GM08714 (cell line): ENCODE measurements around the gene NPDC1.

Experiments
- H3K4me3 ChIP-seq: fragments of 200-500 bp; sonication (Bioruptor generic); 2 replicates; pipeline ENCODE4 v1.5.1; 2014; ENCODE audit warnings: mild to moderate bottlenecking, low read length, inconsistent platforms
- ZNF274 ChIP-seq: IDR thresholded peaks from 2 replicates; pipeline ENCODE4 v1.6.1; 2012; ENCODE audit warnings: mild to moderate bottlenecking, low read depth, low read length

NPDC1 gene

DNA sequence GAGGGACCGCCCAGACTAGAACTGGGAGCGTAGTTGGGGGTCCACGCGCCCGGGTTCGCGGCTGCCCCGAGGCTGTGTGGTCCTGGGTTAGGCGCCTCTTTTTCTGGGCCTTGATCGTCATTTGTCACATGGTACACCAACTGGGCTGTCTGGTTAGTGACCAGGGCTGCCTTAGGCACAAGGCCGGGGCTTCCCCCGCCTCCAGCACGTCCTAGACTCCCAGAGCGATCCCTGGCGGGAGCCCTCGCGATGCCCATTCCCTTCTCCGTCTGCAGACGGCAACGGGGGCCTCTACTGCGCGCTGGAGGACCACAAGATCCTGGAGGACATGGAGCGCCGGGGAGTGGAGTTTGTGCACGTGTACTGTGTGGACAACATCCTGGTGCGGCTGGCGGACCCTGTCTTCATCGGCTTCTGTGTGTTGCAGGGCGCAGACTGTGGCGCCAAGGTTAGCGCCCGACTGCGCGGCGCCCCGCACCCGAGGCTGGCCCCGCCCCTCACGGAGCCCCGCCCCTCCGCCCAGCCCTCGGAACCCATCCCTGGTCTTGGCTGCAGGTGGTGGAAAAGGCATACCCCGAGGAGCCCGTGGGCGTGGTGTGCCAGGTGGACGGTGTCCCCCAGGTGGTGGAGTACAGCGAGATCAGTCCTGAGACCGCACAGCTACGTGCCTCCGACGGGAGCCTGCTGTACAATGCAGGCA is 32.9 kb upstream of the NPDC1 start:
- no peak overlapping the region for H3K4me3 ChIP-seq
- TF ChIP-seq ZNF274: no peak

DNA sequence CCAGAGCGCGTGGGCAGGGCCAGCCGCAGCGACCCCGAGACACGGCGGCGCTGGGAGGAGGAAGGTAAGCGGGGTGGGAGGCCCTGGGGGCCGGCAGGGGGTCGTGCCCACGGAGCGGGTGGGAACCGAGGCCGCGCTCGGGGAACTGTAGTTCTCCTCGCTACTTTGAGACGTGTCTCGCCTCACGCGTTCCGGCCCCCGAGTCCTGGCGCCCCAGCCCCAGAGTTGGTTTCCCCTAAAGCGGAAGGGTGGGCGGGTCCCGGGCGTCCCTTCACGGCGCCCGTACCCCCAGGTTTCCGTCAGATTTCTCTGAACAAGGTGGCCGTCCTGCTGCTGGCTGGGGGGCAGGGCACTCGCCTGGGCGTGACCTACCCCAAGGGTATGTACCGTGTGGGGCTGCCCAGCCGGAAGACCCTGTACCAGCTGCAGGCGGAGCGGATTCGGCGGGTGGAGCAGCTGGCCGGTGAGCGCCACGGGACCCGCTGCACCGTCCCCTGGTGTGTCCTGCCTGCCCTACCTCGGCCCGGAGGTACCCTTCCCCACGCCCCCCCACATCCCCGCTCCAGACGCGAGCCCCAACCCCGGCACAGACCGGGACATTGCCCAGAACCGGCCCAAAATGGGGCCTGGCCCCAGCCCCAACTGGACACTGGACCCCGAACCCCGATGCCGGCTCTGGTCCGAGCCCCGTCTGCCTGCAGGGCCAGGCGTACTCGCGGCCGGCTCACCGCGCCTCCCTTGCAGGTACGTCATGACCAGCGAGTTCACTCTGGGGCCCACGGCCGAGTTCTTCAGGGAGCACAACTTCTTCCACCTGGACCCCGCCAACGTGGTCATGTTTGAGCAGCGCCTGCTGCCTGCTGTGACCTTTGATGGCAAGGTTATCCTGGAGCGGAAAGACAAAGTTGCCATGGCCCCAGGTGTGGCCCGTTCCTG is 32.0 kb upstream of the NPDC1 start:
- peak overlapping the region; percentile 50; the same call in 1 of the 2 replicates for H3K4me3 ChIP-seq
- no peak for TF ChIP-seq ZNF274

DNA sequence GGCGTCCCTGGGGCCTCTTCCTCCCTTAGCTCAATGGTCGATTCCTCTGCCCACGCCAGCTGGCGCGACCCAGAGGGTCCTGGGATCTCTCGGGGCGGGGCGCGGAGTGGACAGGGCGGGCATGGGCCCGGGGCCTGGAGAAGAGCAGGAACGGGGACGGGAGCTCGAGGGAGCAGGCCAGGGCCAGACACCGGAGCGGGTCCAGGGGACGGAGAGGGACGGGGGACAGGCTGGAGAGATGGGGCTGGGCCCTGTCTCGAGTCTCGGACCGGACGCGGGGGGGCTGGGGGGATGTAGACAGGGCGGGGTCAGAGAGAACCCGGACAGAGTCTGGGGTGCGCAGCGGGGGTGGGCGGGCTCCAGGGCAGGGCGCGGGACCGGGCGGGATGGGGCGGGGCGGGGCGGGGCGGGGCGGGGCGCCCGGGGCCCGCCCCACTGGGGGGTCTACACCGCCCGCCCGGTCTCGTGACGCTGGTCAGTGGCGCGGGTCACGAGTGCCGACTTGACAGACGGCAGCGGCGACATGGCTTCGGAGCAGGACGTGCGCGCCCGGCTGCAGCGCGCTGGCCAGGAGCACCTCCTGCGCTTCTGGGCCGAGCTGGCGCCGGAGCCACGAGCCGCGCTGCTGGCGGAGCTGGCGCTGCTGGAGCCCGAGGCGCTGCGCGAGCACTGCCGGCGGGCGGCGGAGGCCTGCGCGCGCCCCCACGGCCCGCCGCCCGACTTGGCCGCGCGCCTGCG is 31.2 kb upstream of the NPDC1 start, which contains the start of gene UAP1L1:
Gene UAP1L1 (plus strand): TSS at position 508 of the 738 bp plus-strand sequence. CDS start 16 bp downstream, at position 524.
- TF ChIP-seq ZNF274: no peak
- H3K4me3 ChIP-seq: peak within 1 kb of the TSS; percentile 50; the same call in 1 of the 2 replicates

DNA sequence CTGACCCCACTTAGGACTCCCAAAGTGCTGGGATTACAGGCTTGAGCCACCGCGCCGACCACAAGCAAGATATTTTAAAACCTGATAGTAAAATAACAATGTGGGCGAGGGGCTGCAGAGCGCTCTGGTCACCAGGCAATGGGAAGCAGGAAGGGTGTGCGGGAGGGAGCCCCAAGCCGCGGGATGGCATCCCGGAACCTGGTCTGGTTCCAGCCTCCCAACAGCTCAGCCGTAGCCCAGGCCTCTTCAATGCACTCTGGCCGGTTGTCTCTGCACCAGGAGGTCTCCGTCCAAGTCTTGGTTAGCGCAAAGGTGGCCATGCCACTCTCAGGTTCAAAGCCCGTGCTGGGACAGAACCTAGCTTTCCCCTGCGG is 30.6 kb upstream of the NPDC1 start:
- no peak overlapping the region; the same call in 1 of the 2 replicates for H3K4me3 ChIP-seq

DNA sequence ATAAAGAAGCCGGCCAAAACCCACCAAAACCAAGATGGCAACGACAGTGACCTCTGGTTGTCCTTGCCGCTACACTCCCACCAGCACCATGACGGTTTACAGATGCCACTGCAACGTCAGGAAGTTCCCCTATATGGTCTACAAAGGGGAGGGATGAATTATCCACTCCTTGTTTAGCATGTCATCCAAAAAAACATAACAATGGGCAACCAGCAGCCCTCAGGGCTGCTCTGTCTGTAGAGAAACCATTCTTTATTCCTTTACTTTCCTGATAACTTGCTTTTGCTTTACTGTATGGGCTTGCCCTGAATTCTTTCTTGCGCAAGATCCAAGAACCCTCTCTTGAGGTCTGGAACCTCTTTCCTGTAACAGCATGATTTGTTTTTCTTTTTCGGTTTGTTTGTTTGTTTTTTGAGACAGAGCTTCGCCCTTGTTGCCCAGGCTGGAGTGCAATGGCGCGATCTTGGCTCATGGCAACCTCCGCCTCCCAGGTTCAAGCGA is 29.3 kb upstream of the NPDC1 start:
- no peak overlapping the region for H3K4me3 ChIP-seq
- no peak for TF ChIP-seq ZNF274

More for the DNA sequence above, 30.6 kb upstream of the NPDC1 start:
- TF ChIP-seq ZNF274: no peak

DNA sequence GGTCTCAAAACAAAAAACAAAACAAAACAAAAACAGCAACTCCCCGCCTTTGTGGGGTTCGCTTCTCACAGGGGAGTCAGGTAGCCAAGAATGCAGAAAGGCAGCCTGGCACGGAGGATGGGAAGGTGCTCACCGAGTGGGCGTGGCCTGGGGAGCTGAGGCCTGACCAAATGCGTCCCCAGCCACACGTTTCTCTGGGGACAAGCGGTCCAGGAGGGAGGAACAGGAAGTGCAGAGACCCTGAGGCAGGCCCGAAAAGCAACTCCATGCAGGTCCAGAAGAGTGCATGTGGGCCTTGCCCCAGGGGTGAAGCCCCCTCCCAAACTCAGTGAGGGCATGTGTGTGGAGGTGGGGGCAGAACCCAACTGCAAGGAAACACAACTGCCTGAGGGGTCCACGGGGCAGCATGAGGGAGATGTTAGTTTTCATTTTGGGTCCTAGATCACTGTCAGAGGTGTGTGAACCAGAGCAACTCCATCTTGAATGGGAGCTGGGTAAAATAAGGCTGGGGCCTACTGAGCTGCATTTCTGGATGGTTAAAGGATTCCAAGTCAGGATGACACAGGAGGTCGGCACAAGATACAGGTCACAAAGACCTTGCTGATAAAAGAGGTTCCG is 28.8 kb upstream of the NPDC1 start:
- TF ChIP-seq ZNF274: no peak
- H3K4me3 ChIP-seq: no peak overlapping the region

DNA sequence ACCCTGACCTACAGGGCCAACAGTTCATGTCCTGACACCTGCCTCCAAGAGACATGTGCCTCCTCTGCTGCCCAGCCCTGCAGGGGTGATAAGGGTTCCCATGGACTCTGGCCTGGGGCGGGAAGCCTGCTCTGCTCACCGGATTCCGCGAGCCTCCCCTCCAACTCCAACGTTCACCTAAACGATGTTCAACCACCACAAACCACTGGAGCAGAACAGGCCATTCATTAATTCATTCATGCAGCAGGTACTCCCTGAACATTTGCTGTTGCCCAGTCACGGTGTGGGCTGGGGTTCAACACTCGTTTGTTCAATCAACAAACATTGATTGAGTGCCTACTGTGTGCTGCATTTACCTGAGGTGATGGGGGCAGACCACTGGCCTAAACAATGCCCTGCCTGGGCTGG is 28.0 kb upstream of the NPDC1 start:
- H3K4me3 ChIP-seq: no peak overlapping the region
- no peak for TF ChIP-seq ZNF274

DNA sequence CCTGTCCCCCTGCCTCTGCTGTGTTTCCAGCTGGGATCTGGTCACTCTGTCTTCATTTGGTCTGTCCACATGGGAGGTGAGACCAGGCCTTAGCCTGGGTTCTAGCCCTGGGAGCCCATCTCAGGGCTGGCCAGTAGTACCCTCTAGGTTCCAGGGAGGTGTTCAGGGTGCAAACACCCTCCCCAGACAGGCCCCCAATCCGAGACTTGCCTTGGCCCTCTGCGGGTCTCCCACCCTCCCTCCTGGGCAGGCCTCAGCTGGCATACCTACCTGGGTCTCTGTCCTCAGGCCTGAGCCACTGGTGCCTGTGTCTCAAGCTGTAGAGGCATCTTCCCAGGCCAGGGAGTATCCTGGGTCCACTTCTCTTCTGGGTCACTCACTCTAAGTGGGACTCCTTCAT is 25.3 kb upstream of the NPDC1 start:
- H3K4me3 ChIP-seq: no peak overlapping the region; the same call in 1 of the 2 replicates
- TF ChIP-seq ZNF274: no peak

DNA sequence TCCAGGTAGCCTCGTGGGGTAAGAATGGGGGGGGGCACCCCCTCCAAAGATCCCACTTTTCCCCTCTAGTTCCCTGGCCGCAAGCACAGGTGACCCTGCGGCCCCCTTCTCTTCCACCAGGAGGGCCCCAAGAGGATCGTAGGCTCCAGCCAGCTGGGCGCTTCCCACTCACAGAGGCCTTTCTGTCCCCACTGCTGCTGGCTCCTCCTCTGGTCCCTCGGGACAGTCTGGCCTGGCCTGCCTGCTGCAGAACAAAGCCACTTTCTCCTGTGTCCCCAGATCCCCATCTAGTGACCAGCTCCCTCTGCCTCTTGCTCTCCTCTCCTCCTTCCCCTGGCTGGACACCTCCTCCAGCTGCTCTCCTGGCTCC is 24.9 kb upstream of the NPDC1 start:
- TF ChIP-seq ZNF274: no peak
- H3K4me3 ChIP-seq: peak overlapping the region; percentile 4; the same call in 1 of the 2 replicates

DNA sequence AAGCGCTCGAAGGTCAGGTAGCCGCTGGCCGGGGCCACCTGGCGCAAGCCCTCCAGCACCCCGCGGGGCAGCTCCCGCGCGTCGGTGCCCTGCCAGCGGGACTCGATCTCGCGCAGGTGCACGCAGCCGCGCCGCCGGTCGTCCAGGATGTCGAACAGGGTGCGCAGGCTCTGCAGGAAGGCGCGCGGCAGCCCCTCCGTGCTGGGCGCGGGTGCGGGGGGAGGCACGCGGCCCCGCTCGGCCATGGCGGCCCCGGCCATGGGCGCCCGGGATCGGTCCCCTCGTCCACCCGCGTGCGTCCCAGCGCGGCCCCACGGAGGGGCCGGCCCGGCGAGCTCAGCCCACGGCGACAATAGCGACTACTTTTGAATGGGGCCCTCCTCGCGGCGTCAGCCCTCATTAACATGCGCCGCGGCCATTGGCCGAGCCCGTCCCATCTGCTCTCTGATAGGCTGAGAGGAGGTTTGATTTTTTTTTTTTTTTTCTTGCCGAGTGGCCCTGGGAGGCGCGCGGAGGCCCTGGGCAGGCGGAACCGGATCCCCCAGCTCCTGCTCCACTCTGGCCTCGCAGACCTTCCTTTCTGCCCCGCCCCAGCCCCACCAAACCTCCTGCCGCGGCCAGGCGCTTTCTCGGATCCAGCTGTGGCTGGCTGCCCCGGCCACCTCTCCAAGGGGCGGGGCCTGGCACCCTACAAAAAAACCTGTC is 24.4 kb upstream of the NPDC1 start, which contains the start of gene SAPCD2:
Gene SAPCD2 (minus strand): TSS at position 357 of the 705 bp plus-strand sequence. CDS start 97 bp downstream, at position 260.
- no peak for TF ChIP-seq ZNF274
- peak within 1 kb of the TSS; percentile 61; the same call in 1 of the 2 replicates for H3K4me3 ChIP-seq

DNA sequence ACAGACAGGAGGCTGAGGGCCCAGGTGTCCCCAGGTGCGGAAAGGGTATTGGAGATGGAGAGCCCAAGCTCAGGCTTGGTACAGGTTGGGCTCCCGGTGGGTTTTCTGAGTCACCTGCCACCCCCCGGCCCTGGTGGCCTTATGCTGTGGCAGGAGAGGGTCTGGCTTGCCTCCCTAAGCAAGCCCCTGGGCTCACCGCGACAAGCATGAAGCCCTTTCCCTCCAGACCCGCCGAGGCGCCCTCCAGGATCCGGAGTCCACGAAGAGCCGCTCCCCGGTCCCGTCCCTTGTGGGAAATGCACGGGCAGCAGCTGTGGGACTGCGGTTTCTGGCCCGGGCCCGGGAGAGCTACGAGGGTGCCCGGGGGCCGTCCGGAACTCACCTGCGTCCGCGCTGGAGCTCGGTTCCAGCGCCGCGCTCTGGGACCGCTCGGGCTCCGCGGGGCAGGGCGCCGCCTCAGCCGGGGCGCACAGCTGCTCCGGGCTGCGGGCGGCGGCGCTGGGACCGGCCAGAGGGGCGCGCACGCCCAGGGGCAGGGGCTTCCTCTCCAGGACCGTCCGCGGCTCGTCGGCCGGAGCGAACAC is 23.6 kb upstream of the NPDC1 start:
- peak overlapping the region; percentile 61; the same call in 1 of the 2 replicates for H3K4me3 ChIP-seq
- TF ChIP-seq ZNF274: no peak

DNA sequence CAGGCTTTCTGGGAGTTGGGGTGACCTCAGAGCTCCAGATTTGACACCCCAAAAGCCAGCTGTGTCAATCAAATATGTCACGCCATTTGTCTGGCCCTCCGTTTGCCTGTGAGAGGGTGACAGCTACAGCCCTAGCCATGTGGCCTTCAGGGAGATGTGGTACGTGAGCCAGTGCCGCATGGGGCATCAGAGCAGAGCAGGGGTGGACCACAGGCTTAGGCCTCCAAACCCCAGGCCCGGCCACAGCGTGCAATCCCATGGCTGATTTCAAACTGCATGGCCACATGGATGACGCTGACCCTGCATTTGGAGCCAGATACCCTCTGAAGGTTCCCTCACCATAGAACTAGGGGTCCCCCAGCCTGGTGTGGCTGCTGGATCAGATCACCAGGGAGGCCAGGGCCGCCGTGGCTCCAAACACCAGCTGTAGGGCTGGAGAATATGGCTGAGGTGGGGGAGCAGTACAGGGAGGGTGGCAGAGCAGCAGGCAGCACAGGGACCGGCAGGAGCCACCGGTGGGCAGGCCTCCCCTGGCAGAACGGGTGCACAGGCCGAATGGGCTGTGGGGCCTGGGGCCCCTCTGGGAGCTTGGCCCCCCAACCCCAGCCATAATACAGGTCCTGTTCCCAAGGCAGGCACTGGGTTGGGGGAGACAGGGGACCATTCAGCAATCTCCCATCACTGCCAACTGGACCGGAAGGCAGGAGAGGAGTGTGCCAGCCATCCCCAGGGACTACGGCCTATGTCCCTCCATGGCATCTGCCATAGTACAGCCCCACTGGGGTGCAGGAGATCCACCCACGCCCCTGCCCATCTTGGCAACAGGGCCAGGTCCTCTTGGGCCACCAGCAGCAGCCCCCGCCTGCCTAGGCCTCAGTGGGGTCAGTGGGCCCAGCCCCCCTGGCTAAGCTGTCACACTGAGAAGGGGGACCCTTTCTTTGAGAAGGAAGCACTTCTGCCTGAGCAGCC is 22.8 kb upstream of the NPDC1 start:
- TF ChIP-seq ZNF274: no peak
- peak overlapping the region; percentile 61; the same call in 1 of the 2 replicates for H3K4me3 ChIP-seq
